A549 treated with Hydrocortisone at 1 μM for 4 hours (cell line): ENCODE data around the gene CLSTN3. TPM values are rescaled to one million over a fixed set of nuclear protein-coding genes. Genes with fewer than 3 reads are reported as not detected.

Experiments
- total RNA-seq: library from RNA; stranded (reverse); fragments of 200-300 nt; extraction: Qiagen RNA extraction; gene quantifications from 5 replicates; pipeline ENCODE4 v1.2.3, GENCODE V29; 2022

Gene CLSTN3
- 14.6 to 16.7 TPM (median 15.2 TPM) in 5 replicates for total RNA-seq

GRCh38 chr12:7129872-7130691 lies at the start of gene CLSTN3:
Gene CLSTN3 (plus strand): TSS chr12:7130371. CDS start chr12:7130649, 278 bp downstream.

GRCh38 chr12:7092229-7092985 lies 37.8 kb upstream of the CLSTN3 start, which contains the start of gene C1R:
Gene C1R (minus strand): TSS chr12:7092445. CDS start chr12:7092388, 57 bp downstream.

GRCh38 chr12:7108796-7109571 lies 21.2 kb upstream of the CLSTN3 start, which contains the start of gene C1RL:
Gene C1RL (minus strand): TSS chr12:7109214. CDS start chr12:7109180, 34 bp downstream.

GRCh38 chr12:7128681-7129286 lies 1.4 kb upstream of the CLSTN3 start, which contains the start of gene RBP5:
Gene RBP5 (minus strand): TSS chr12:7128889. CDS start chr12:7128775, 114 bp downstream.

GRCh38 chr12:7189398-7190267 lies 59.5 kb downstream of the CLSTN3 start, which contains the start of gene PEX5:
Gene PEX5 (plus strand): TSS chr12:7189686. CDS start chr12:7190378, 692 bp downstream.

Other genes with a start within 250 kb of the CLSTN3 start
- gene LRRC23, start 225.5 kb upstream of the CLSTN3 start, total RNA-seq, result 15.4 to 18.3 TPM (median 17.3 TPM) in 5 replicates
- gene ENO2, start 215.8 kb upstream of the CLSTN3 start, total RNA-seq, result 32.5 to 40.3 TPM (median 34.5 TPM) in 5 replicates
- 60.2 to 72.4 TPM (median 67.4 TPM) in 5 replicates for gene ATN1, start 202.4 kb upstream of the CLSTN3 start, total RNA-seq
- gene RNU7-1, start 186.6 kb upstream of the CLSTN3 start, total RNA-seq, result not detected in 5 replicates
- gene C12orf57, start 186.3 kb upstream of the CLSTN3 start, total RNA-seq, result 256 to 322 TPM (median 309 TPM) in 5 replicates
- gene PTPN6, start 179.0 kb upstream of the CLSTN3 start, total RNA-seq, result 9.5 to 13.3 TPM (median 11.7 TPM) in 5 replicates
- 320 to 342 TPM (median 331 TPM) in 5 replicates for gene PHB2, start 159.7 kb upstream of the CLSTN3 start, total RNA-seq
- 60.1 to 66.2 TPM (median 62.6 TPM) in 5 replicates for gene EMG1, start 159.5 kb upstream of the CLSTN3 start, total RNA-seq
- 27.2 to 31.6 TPM (median 29.5 TPM) in 5 replicates for gene LPCAT3, start 111.9 kb upstream of the CLSTN3 start, total RNA-seq
- gene C1S, start 69.7 kb upstream of the CLSTN3 start, total RNA-seq, result 40.4 to 68.0 TPM (median 43.8 TPM) in 5 replicates
- 27.6 to 49.7 TPM (median 32.4 TPM) in 5 replicates for gene C1R, start 37.9 kb upstream of the CLSTN3 start, total RNA-seq
- gene C1RL, start 21.2 kb upstream of the CLSTN3 start, total RNA-seq, result 12.4 to 14.9 TPM (median 14.6 TPM) in 5 replicates
- gene RBP5, start 1.5 kb upstream of the CLSTN3 start, total RNA-seq, result not detected in 5 replicates
- 22.6 to 33.3 TPM (median 28.8 TPM) in 5 replicates for gene PEX5, start 59.3 kb downstream of the CLSTN3 start, total RNA-seq
- not detected in 5 replicates for gene ACSM4, start 173.7 kb downstream of the CLSTN3 start, total RNA-seq